ENCODE data around the gene NABP2. TPM values are rescaled to one million over a fixed set of nuclear protein-coding genes. Genes with fewer than 3 reads are reported as not detected.
A peak's percentile ranks its signal among the peaks of the same experiment; 100 is the strongest.
"Not testable (repeated sequence)": the region's sequence is repeated elsewhere in the genome, so short reads cannot be mapped to it uniquely, and the experiment has no call there.

The NABP2 gene
- polyA plus RNA-seq, 4 donors: 28.4 to 35.3 (median 31.8) TPM

GRCh38 chr12:56241424-56242303 lies 17.5 kb downstream of the NABP2 start:
- DNase-seq (ENCODE audit: low read depth in 4 of 4, low spot score in 3 of 4): no peak

GRCh38 chr12:56242986-56243385 lies 18.8 kb downstream of the NABP2 start:
- DNase-seq (ENCODE audit: low read depth in 4 of 4, low spot score in 3 of 4): no peak

GRCh38 chr12:56243731-56244181 lies 19.6 kb downstream of the NABP2 start:
- no peak for DNase-seq (ENCODE audit: low read depth in 4 of 4, low spot score in 3 of 4)

GRCh38 chr12:56244494-56244893 lies 20.4 kb downstream of the NABP2 start:
- DNase-seq (ENCODE audit: low read depth in 4 of 4, low spot score in 3 of 4): no peak

GRCh38 chr12:56247923-56248322 lies 23.8 kb downstream of the NABP2 start:
- no peak for DNase-seq (ENCODE audit: low read depth in 4 of 4, low spot score in 3 of 4)

GRCh38 chr12:56248711-56249110 lies 24.6 kb downstream of the NABP2 start:
- DNase-seq (ENCODE audit: low read depth in 4 of 4, low spot score in 3 of 4): no peak

- DNase-seq (ENCODE audit: low read depth in 4 of 4, low spot score in 3 of 4): no peak
Observed at GRCh38 chr12:56252649-56253048, 28.5 kb downstream of the NABP2 start.

- DNase-seq (ENCODE audit: low read depth in 4 of 4, low spot score in 3 of 4): no peak
Observed at GRCh38 chr12:56253091-56253490, 28.9 kb downstream of the NABP2 start.

GRCh38 chr12:56255671-56256070 lies 31.5 kb downstream of the NABP2 start:
- no peak for DNase-seq (ENCODE audit: low read depth in 4 of 4, low spot score in 3 of 4)

- DNase-seq (ENCODE audit: low read depth in 4 of 4, low spot score in 3 of 4): no peak
Observed at GRCh38 chr12:56256326-56256960, 32.3 kb downstream of the NABP2 start.

- no peak for DNase-seq (ENCODE audit: low read depth in 4 of 4, low spot score in 3 of 4)
Observed at GRCh38 chr12:56257071-56257470, 32.9 kb downstream of the NABP2 start.

GRCh38 chr12:56257491-56258067 lies 33.4 kb downstream of the NABP2 start:
- DNase-seq (ENCODE audit: low read depth in 4 of 4, low spot score in 3 of 4): peak in 1 of 4 donors; percentile 20

GRCh38 chr12:56258068-56258819 lies 34.1 kb downstream of the NABP2 start, which contains the start of gene ANKRD52:
Gene ANKRD52 (minus strand): TSS chr12:56258384. CDS start chr12:56258269, 115 bp downstream.
- DNase-seq (ENCODE audit: low read depth in 4 of 4, low spot score in 3 of 4): peak in 3 of 4 donors; percentile 62 to 77 (median 73)

- DNase-seq (ENCODE audit: low read depth in 4 of 4, low spot score in 3 of 4): no peak
Observed at GRCh38 chr12:56258820-56259183, 34.7 kb downstream of the NABP2 start.

- DNase-seq (ENCODE audit: low read depth in 4 of 4, low spot score in 3 of 4): no peak
Observed at GRCh38 chr12:56260380-56260779, 36.2 kb downstream of the NABP2 start.

GRCh38 chr12:56260921-56261320 lies 36.8 kb downstream of the NABP2 start:
- no peak for DNase-seq (ENCODE audit: low read depth in 4 of 4, low spot score in 3 of 4)

- DNase-seq (ENCODE audit: low read depth in 4 of 4, low spot score in 3 of 4): no peak
Observed at GRCh38 chr12:56261503-56262232, 37.5 kb downstream of the NABP2 start.

GRCh38 chr12:56262955-56263354 lies 38.8 kb downstream of the NABP2 start:
- not testable (repeated sequence) for DNase-seq (ENCODE audit: low read depth in 4 of 4, low spot score in 3 of 4)

- not testable (repeated sequence) for DNase-seq (ENCODE audit: low read depth in 4 of 4, low spot score in 3 of 4)
Observed at GRCh38 chr12:56266068-56266692, 42.0 kb downstream of the NABP2 start.

Data from right renal pelvis (tissue), 4 donors.